GM19395 (cell line): ENCODE measurements around the gene KISS1R.

ENCODE experiments used
- ATAC-seq: cut with Tn5 transposase; IDR thresholded peaks from one replicate; pipeline ENCODE4 v1.9.1; 2021; ENCODE audit warnings: mild to moderate bottlenecking, moderate library complexity; ENCODE audit not compliant: unreplicated experiment

KISS1R gene

GRCh38 chr19:966485-967088 is 49.5 kb downstream of the KISS1R start:
- ATAC-seq = no peak
